Parathyroid adenoma (tissue), 2 donors: ENCODE data around the gene DLG1.

Experiments
- H2AFZ ChIP-seq: fragments of 300-600 bp; sonication (generic); one replicate; pipeline ENCODE4 v1.7.0; 2017; ENCODE audit warnings: antibody characterized with exemption, mild to moderate bottlenecking
- H3K27ac ChIP-seq: fragments of 300-600 bp; sonication (generic); one replicate; pipeline ENCODE4 v1.7.0; 2017
- H3K27me3 ChIP-seq: fragments of 300-600 bp; sonication (generic); one replicate; pipeline ENCODE4 v1.7.0; 2017; ENCODE audit warnings: low read length; ENCODE audit not compliant: control insufficient read depth, insufficient read depth
- H3K36me3 ChIP-seq: fragments of 300-600 bp; sonication (generic); one replicate; pipeline ENCODE4 v1.7.0; 2017; ENCODE audit warnings: low read length; ENCODE audit not compliant: control insufficient read depth, insufficient read depth
- H3K4me1 ChIP-seq: fragments of 300-600 bp; sonication (generic); one replicate; pipeline ENCODE4 v1.7.0; 2017; ENCODE audit warnings: control low read depth
- H3K4me2 ChIP-seq: fragments of 300-600 bp; sonication (generic); one replicate; pipeline ENCODE4 v1.7.0; 2017; ENCODE audit warnings: low read length
- H3K4me3 ChIP-seq: fragments of 300-600 bp; sonication (generic); one replicate; pipeline ENCODE4 v1.7.0; 2017; ENCODE audit warnings: low read depth, low read length
- H3K79me2 ChIP-seq: fragments of 300-600 bp; sonication (generic); one replicate; pipeline ENCODE4 v1.7.0; 2017; ENCODE audit warnings: control low read depth
- H3K9ac ChIP-seq: fragments of 300-600 bp; sonication (generic); one replicate; pipeline ENCODE4 v1.7.0; 2017; ENCODE audit warnings: mild to moderate bottlenecking
- H3K9me3 ChIP-seq: fragments of 300-600 bp; sonication (generic); one replicate; pipeline ENCODE4 v1.7.0; 2017; ENCODE audit warnings: low read length; ENCODE audit not compliant: control insufficient read depth
- CTCF ChIP-seq: fragments of 300-600 bp; sonication (generic); IDR thresholded peaks from one replicate; pipeline ENCODE4 v1.7.0; 2017; ENCODE audit warnings: antibody characterized with exemption, mild to moderate bottlenecking
- donor health status: primary hyperparathyroidism.

The DLG1 gene

GRCh38 chr3:197189623-197190022 lies 108.8 kb downstream of the DLG1 start:
- Histone ChIP-seq H3K4me3 (no peak overlapping the region), H3K27ac (peak overlapping the region; percentile 34), H3K9ac (no peak overlapping the region), H3K79me2 (no peaks in the 10 kb centered on the region), H3K4me1 (peaks cover 3% of the 10 kb centered on the region), H3K4me2 (no peak overlapping the region), H3K9me3 (no peaks in the 10 kb centered on the region), H2AFZ (no peak overlapping the region), H3K27me3 (no peaks in the 10 kb centered on the region), H3K36me3 (no peaks in the 10 kb centered on the region)
- no peak for TF ChIP-seq CTCF

- Histone ChIP-seq H3K9me3 (no peaks in the 10 kb centered on the region), H3K79me2 (no peaks in the 10 kb centered on the region), H3K4me3 (no peak overlapping the region), H3K27me3 (no peaks in the 10 kb centered on the region), H3K4me1 (peaks cover 3% of the 10 kb centered on the region), H2AFZ (no peak overlapping the region), H3K9ac (no peak overlapping the region), H3K36me3 (no peaks in the 10 kb centered on the region), H3K27ac (no peak overlapping the region), H3K4me2 (no peak overlapping the region)
- TF ChIP-seq CTCF, result no peak
Observed at GRCh38 chr3:197188963-197189362, 109.4 kb downstream of the DLG1 start.

- no peak overlapping the region for H3K9ac ChIP-seq
- no peak overlapping the region for H3K4me3 ChIP-seq
- H3K27me3 ChIP-seq, result no peaks in the 10 kb centered on the region
- TF ChIP-seq CTCF, result peak; percentile 83
- H2AFZ ChIP-seq, result no peak overlapping the region
- H3K9me3 ChIP-seq, result no peaks in the 10 kb centered on the region
- no peaks in the 10 kb centered on the region for H3K36me3 ChIP-seq
- H3K4me1 ChIP-seq, result peaks cover 3% of the 10 kb centered on the region
- no peak overlapping the region for H3K4me2 ChIP-seq
- H3K27ac ChIP-seq, result no peak overlapping the region
- no peaks in the 10 kb centered on the region for H3K79me2 ChIP-seq
Observed at GRCh38 chr3:197186887-197187588, 111.4 kb downstream of the DLG1 start.

GRCh38 chr3:197183582-197183981 lies 114.8 kb downstream of the DLG1 start:
- no peak overlapping the region for H2AFZ ChIP-seq
- H3K4me2 ChIP-seq, result no peak overlapping the region
- no peak overlapping the region for H3K4me3 ChIP-seq
- TF ChIP-seq CTCF, result no peak
- no peaks in the 10 kb centered on the region for H3K79me2 ChIP-seq
- H3K27me3 ChIP-seq, result no peaks in the 10 kb centered on the region
- no peaks in the 10 kb centered on the region for H3K4me1 ChIP-seq
- H3K9me3 ChIP-seq, result no peaks in the 10 kb centered on the region
- no peak overlapping the region for H3K9ac ChIP-seq
- H3K27ac ChIP-seq, result no peak overlapping the region
- H3K36me3 ChIP-seq, result no peaks in the 10 kb centered on the region

GRCh38 chr3:197181741-197182140 lies 116.7 kb downstream of the DLG1 start:
- H3K4me3 ChIP-seq, result no peak overlapping the region
- no peaks in the 10 kb centered on the region for H3K36me3 ChIP-seq
- no peaks in the 10 kb centered on the region for H3K4me1 ChIP-seq
- no peaks in the 10 kb centered on the region for H3K27me3 ChIP-seq
- H3K27ac ChIP-seq, result no peak overlapping the region
- H3K4me2 ChIP-seq, result no peak overlapping the region
- H3K9me3 ChIP-seq, result no peaks in the 10 kb centered on the region
- no peak overlapping the region for H2AFZ ChIP-seq
- TF ChIP-seq CTCF, result no peak
- H3K79me2 ChIP-seq, result no peaks in the 10 kb centered on the region
- no peak overlapping the region for H3K9ac ChIP-seq
